ENCODE data around the gene SKAP2. TPM values are rescaled to one million over a fixed set of nuclear protein-coding genes. Genes with fewer than 3 reads are reported as not detected.
A peak's percentile ranks its signal among the peaks of the same experiment; 100 is the strongest.

Gene SKAP2
- total RNA-seq, 6 experiments from 2014 or later, result 7.2 to 12.3 (median 9.1) TPM

DNA sequence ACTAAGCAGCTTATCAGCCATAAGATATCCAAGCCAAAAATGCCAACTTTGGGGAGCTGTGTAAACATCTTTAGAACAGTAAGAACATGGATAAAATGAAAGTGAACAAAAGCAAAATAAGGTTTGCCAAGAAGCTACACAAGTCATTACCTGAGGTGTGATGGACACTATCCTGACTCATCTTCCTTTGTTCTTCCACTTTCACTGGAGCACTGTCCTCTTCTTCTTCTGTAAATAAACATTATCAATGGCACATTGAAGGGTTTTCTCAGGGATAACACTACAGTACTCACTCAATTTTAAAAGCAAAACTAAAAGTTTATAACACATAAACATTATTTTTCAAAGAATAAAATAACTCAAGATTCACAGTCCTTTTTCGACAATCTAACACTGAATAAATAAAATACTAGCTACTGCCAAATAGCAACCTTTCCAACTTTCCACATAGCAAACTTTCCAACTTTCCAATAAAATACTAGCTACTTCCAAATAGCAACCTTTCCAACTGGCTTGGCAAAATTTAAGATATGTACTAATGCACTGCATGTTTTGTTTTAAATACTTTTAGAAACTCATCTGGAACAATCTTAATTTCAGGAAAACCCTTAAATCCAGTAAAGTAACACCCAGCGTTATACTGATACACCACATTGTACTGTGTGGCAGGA is 174.1 kb downstream of the SKAP2 start:
- Mint-ChIP-seq H3K9me3 (no peaks in the 10 kb centered on the region), H3K27ac (no peak overlapping the region), H3K4me1 (ENCODE audit: low read depth) (peaks cover 17% of the 10 kb centered on the region), H3K4me3 (no peak overlapping the region), H3K36me3 (ENCODE audit: low read depth) (no peaks in the 10 kb centered on the region), H3K27me3 (ENCODE audit: insufficient read depth) (no peaks in the 10 kb centered on the region; the same call in 1 of the 2 replicates)
- DNase-seq, result no peak
- TF ChIP-seq, protein P1, sequence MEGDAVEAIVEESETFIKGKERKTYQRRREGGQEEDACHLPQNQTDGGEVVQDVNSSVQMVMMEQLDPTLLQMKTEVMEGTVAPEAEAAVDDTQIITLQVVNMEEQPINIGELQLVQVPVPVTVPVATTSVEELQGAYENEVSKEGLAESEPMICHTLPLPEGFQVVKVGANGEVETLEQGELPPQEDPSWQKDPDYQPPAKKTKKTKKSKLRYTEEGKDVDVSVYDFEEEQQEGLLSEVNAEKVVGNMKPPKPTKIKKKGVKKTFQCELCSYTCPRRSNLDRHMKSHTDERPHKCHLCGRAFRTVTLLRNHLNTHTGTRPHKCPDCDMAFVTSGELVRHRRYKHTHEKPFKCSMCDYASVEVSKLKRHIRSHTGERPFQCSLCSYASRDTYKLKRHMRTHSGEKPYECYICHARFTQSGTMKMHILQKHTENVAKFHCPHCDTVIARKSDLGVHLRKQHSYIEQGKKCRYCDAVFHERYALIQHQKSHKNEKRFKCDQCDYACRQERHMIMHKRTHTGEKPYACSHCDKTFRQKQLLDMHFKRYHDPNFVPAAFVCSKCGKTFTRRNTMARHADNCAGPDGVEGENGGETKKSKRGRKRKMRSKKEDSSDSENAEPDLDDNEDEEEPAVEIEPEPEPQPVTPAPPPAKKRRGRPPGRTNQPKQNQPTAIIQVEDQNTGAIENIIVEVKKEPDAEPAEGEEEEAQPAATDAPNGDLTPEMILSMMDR (IDR thresholded peaks at IDR 0.05), result no peak

DNA sequence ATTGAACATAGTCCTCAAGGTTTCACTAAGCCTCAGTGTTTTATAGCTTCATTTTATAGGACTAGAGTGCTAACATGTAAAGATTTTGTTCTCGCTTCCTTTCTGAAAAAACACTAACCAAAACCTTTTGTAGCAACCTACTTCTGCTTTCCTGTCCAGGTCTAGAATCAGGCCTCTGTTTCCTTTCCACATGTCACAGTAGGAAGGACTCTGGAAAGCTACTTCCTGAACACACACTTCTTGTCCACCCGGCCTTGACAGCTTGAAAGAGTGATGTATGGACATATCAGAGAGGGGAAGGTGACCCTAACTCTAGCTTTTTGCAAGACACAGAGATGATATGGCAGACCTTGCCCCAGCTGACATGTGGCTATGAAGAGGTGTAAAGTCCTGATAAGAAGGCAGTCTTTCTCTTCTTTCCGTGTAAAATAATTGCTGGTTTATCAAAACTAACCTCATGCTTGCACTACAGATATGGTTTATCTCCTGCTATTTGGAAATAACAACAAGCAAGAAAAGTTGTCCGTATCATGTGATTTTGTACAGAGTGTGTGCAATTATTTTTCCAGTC is 175.4 kb downstream of the SKAP2 start:
- H3K4me3 Mint-ChIP-seq, result no peak overlapping the region
- TF ChIP-seq, protein P1 (IDR thresholded peaks at IDR 0.05), result no peak

DNA sequence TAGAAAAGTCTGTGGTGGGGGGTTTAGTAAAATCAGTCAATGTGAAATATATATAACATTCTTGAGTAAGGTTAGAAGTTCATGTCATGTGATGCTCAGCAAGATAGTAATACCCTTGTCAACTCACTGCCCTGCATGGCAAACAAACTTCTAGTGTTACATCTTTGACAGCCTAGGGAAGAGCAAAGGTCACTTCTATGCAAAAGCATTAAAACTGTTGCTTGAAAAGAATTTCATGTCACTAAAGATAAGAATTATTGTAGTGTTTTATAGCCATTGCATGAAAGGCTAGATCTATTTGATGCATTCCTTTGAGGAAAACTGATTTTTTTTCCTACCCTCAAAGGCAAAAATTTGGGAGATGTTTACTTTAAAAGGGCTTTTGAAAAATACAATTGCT is 176.0 kb downstream of the SKAP2 start:
- no peaks in the 10 kb centered on the region for H3K9me3 Mint-ChIP-seq
- no peak for DNase-seq
- H3K4me3 Mint-ChIP-seq, result no peak overlapping the region
- TF ChIP-seq, protein P1 (IDR thresholded peaks at IDR 0.05), result no peak
- H3K36me3 Mint-ChIP-seq (ENCODE audit: low read depth), result no peaks in the 10 kb centered on the region
- H3K27me3 Mint-ChIP-seq (ENCODE audit: insufficient read depth), result no peaks in the 10 kb centered on the region; the same call in 1 of the 2 replicates
- H3K4me1 Mint-ChIP-seq (ENCODE audit: low read depth), result peaks cover 18% of the 10 kb centered on the region
- H3K27ac Mint-ChIP-seq, result no peak overlapping the region

More for the DNA sequence above, 175.4 kb downstream of the SKAP2 start:
- Mint-ChIP-seq H3K27ac (no peak overlapping the region), H3K9me3 (no peaks in the 10 kb centered on the region), H3K27me3 (ENCODE audit: insufficient read depth) (no peaks in the 10 kb centered on the region; the same call in 1 of the 2 replicates), H3K4me1 (ENCODE audit: low read depth) (peaks cover 18% of the 10 kb centered on the region), H3K36me3 (ENCODE audit: low read depth) (no peaks in the 10 kb centered on the region)
- DNase-seq, result no peak

DNA sequence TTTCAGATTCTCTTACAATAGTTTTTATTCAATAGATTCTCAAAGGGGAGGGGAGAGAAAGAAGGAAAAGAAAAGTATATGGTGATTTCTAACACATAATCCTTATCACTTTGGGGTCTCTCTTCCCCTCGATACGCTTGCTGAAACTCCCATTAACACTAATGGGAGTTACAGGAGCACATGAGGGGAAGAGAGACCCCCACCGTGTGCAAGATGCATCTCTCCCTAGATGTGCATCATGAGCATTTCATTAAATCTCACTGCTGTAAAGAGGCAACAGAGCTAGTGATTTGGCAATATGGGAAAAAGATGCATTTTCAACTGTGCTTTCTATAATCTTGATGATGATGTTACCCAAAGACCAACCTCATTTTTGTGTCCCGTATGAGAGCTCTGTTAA is 177.4 kb downstream of the SKAP2 start:
- Mint-ChIP-seq H3K36me3 (ENCODE audit: low read depth) (no peaks in the 10 kb centered on the region), H3K27me3 (ENCODE audit: insufficient read depth) (no peaks in the 10 kb centered on the region; the same call in 1 of the 2 replicates), H3K4me1 (ENCODE audit: low read depth) (peaks cover 18% of the 10 kb centered on the region), H3K9me3 (no peaks in the 10 kb centered on the region), H3K27ac (no peak overlapping the region), H3K4me3 (no peak overlapping the region)
- no peak for DNase-seq
- TF ChIP-seq, protein P1 (IDR thresholded peaks at IDR 0.05), result no peak

DNA sequence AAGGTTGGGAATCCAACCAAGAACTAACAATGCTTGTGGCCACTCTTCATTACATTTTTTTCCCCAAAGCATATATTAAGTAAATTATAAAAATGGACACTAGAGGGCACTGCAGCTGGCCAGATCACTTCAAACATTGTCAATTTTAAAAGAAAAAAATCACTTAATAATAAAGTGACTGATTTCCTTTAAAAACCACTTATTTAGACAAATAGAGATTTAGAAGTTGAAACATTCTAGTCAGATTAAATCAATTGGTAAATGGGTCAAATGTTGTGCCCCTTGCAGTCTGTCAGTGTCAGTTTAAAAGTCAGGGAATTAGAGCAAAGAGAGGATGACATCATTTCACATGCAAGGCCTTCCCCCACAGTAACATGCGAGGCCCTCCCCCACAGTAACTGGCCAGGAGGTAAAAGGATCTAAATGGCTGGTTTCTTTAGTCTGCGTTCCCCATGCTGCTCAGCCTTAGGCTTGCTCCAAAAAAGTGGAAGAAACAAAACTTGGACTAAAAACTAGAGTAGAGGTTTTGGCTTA is 177.9 kb downstream of the SKAP2 start:
- DNase-seq, result peak; percentile 25
- TF ChIP-seq, protein P1 (IDR thresholded peaks at IDR 0.05), result peak; percentile 94
- H3K27ac Mint-ChIP-seq, result no peak overlapping the region
- H3K36me3 Mint-ChIP-seq (ENCODE audit: low read depth), result no peaks in the 10 kb centered on the region
- no peaks in the 10 kb centered on the region for H3K9me3 Mint-ChIP-seq
- no peaks in the 10 kb centered on the region; the same call in 1 of the 2 replicates for H3K27me3 Mint-ChIP-seq (ENCODE audit: insufficient read depth)
- H3K4me3 Mint-ChIP-seq, result no peak overlapping the region
- peaks cover 18% of the 10 kb centered on the region for H3K4me1 Mint-ChIP-seq (ENCODE audit: low read depth)
